OCI-LY7 (cell line): ENCODE results near the gene TRANK1. TPM values are rescaled to one million over a fixed set of nuclear protein-coding genes. Genes with fewer than 3 reads are reported as not detected.
A peak's percentile ranks its signal among the peaks of the same experiment; 100 is the strongest.

Experiments used
- BruUV-seq: library from RNA; stranded (reverse); fragments of 400-500 nt; replicated peaks from 2 replicates; lab custom pipeline; 2021; lab: Mats Ljungman, UMichigan
- CTCF ChIA-PET: fragments of 300-600 bp; sonication (Branson Sonifier 250); formaldehyde crosslinking; loops from one replicate; lab custom pipeline; 2022; ENCODE audit warnings: antibody characterized with exemption; ENCODE audit not compliant: unreplicated experiment; lab: Charles Lee
- POLR2A ChIA-PET: fragments of 300-600 bp; sonication (Branson Sonifier 250); formaldehyde crosslinking; loops from one replicate; lab custom pipeline; 2022; ENCODE audit warnings: antibody characterized with exemption; lab: Charles Lee
- DNase-seq: peaks from one replicate; pipeline ENCODE4 v3.0.0-alpha.2; 2015; ENCODE audit warnings: low spot score
- H2AFZ ChIP-seq: fragments of 200-600 bp; sonication (generic), shearing (Covaris generic); 2 replicates; pipeline ENCODE4 v1.6.1; 2014; ENCODE audit warnings: mild to moderate bottlenecking, antibody characterized with exemption, low read length, moderate library complexity
- H3K27ac ChIP-seq: fragments of 200-600 bp; sonication (generic); 2 replicates; pipeline ENCODE4 v1.5.1; 2014; ENCODE audit warnings: mixed run types, low read depth, mild to moderate bottlenecking, moderate library complexity, low read length, inconsistent platforms; ENCODE audit not compliant: poor library complexity, severe bottlenecking
- H3K36me3 ChIP-seq: fragments of 200-600 bp; sonication (generic); 2 replicates; pipeline ENCODE4 v1.6.1; 2014; ENCODE audit warnings: mild to moderate bottlenecking, antibody characterized with exemption, low read length, moderate library complexity, mixed read lengths; ENCODE audit not compliant: insufficient read depth
- H3K4me1 ChIP-seq: fragments of 200-600 bp; sonication (generic); 2 replicates; pipeline ENCODE4 v1.5.1; 2014; ENCODE audit warnings: mild to moderate bottlenecking, low read length; ENCODE audit not compliant: insufficient read depth, poor library complexity, severe bottlenecking
- H3K4me2 ChIP-seq: fragments of 200-600 bp; sonication (generic); 2 replicates; pipeline ENCODE4 v1.6.1; 2014; ENCODE audit warnings: mild to moderate bottlenecking, low read length
- H3K4me3 ChIP-seq: fragments of 200-600 bp; sonication (generic); 2 replicates; pipeline ENCODE4 v1.5.1; 2014; ENCODE audit warnings: mild to moderate bottlenecking, low read depth, low read length; ENCODE audit not compliant: poor library complexity, severe bottlenecking
- H3K79me2 ChIP-seq: fragments of 200-600 bp; sonication (generic); 2 replicates; pipeline ENCODE4 v1.6.1; 2016; ENCODE audit warnings: low read depth, mild to moderate bottlenecking, low read length, moderate library complexity, mixed read lengths; ENCODE audit not compliant: insufficient read depth
- H3K9me2 ChIP-seq: fragments of 200-600 bp; sonication (generic); 2 replicates; pipeline ENCODE4 v1.6.1; 2016; ENCODE audit warnings: mild to moderate bottlenecking, low read length, mixed read lengths; ENCODE audit not compliant: insufficient read depth
- H3K9me3 ChIP-seq: fragments of 200-600 bp; sonication (generic); 2 replicates; pipeline ENCODE4 v1.6.1; 2014; ENCODE audit warnings: mild to moderate bottlenecking, mixed run types, low read length, mixed read lengths
- H4K20me1 ChIP-seq: fragments of 200-600 bp; sonication (generic); 2 replicates; pipeline ENCODE4 v1.6.1; 2014; ENCODE audit warnings: mild to moderate bottlenecking, antibody characterized with exemption, low read length, moderate library complexity, mixed read lengths; ENCODE audit not compliant: insufficient read depth
- CTCF ChIP-seq: fragments of 200-600 bp; sonication (generic); conservative IDR thresholded peaks from 2 replicates; pipeline ENCODE4 v1.5.1; 2014; ENCODE audit warnings: mild to moderate bottlenecking, antibody characterized with exemption, low read length, moderate library complexity, mixed read lengths
- EZH2phosphoT487 ChIP-seq: fragments of 200-600 bp; sonication (generic); IDR thresholded peaks from 2 replicates; pipeline ENCODE4 v1.6.1; 2018; ENCODE audit warnings: low read depth, borderline replicate concordance, mild to moderate bottlenecking, mixed run types, antibody characterized with exemption, low read length, moderate library complexity, mixed read lengths
- intact Hi-C: fragments of 100-400 bp; cut with micrococcal nuclease; formaldehyde crosslinking; loops from one replicate; pipeline ENCODE4 v1.10.0; 2022; ENCODE audit not compliant: unreplicated experiment
- total RNA-seq, 2 experiments: library from RNA; depleted of rRNA in 1 of 2; stranded (reverse); fragments of >200 nt in 1 of 2; shearing (Covaris generic) in 1 of 2; gene quantifications; 2 replicates each; pipeline ENCODE4 v1.2.3, GENCODE V29; 2014 to 2022

TRANK1 gene
- total RNA-seq, 2 experiments from 2014 or later = 34.9 to 57.1 TPM

- BruUV-seq = no TSS peak
- no peak for DNase-seq
- H3K4me2 ChIP-seq = no peak overlapping the region
- H2AFZ ChIP-seq = no peak overlapping the region
- ChIA-PET POLR2A (interaction anchor here (0.8 to 2.7 kb wide), 4 partner anchors 11 to 26 kb away, joined by 3 to 8 read pairs (median 4); partner anchors contain the start of gene TRANK1), CTCF (no interaction called here)
- intact Hi-C loops = no loop called here
- no peaks in the 10 kb centered on the region for H3K9me3 ChIP-seq
- H3K4me3 ChIP-seq = no peak overlapping the region
- H3K27ac ChIP-seq = no peak overlapping the region
- peaks cover 15% of the 10 kb centered on the region; the same call in 1 of the 2 replicates for H3K79me2 ChIP-seq
- peaks cover 41% of the 10 kb centered on the region for H3K4me1 ChIP-seq
- H3K9me2 ChIP-seq = no peaks in the 10 kb centered on the region
- H3K36me3 ChIP-seq = no peaks in the 10 kb centered on the region
- TF ChIP-seq CTCF (no peak), EZH2phosphoT487 (no peak)
- no peaks in the 10 kb centered on the region for H4K20me1 ChIP-seq
Observed at GRCh38 chr3:36928220-36928619, 16.6 kb downstream of the TRANK1 start.

- TF ChIP-seq EZH2phosphoT487 = no peak
- TF ChIP-seq CTCF = no peak
- Histone ChIP-seq H3K9me2 (no peaks in the 10 kb centered on the region), H3K4me3 (no peak overlapping the region), H3K79me2 (peaks cover 24% of the 10 kb centered on the region; the same call in 1 of the 2 replicates), H3K9me3 (peaks cover 5% of the 10 kb centered on the region; the same call in 1 of the 2 replicates), H3K4me1 (peaks cover 53% of the 10 kb centered on the region), H3K4me2 (0 out of 2 replicates have a peak overlapping the region, but pooled peaks have one; percentile 92), H2AFZ (peak overlapping the region; percentile 10; the same call in 1 of the 2 replicates), H3K27ac (no peak overlapping the region), H3K36me3 (peaks cover 6% of the 10 kb centered on the region), H4K20me1 (no peaks in the 10 kb centered on the region)
- no TSS peak for BruUV-seq
- POLR2A ChIA-PET = interaction anchor here (0.6 to 5.0 kb wide), 4 partner anchors 10 to 44 kb away, joined by 3 to 50 read pairs (median 4); no protein-coding TSS in a partner anchor
- CTCF ChIA-PET = no interaction called here
- no peak for DNase-seq
- intact Hi-C loops = no loop called here
Observed at GRCh38 chr3:36926292-36926897, 18.5 kb downstream of the TRANK1 start.
